K562 (cell line): ENCODE data around the gene FAM111B. TPM values are rescaled to one million over a fixed set of nuclear protein-coding genes. Genes with fewer than 3 reads are reported as not detected.

ENCODE experiments used
- DEAF1 ChIP-seq: fragments of 450-650 bp; formaldehyde crosslinking; IDR thresholded peaks from 2 replicates; pipeline ENCODE4 v1.4.0; 2020; ENCODE audit warnings: mild to moderate bottlenecking, moderate library complexity
- DIDO1 ChIP-seq: fragments of 450-650 bp; IDR thresholded peaks from 2 replicates; pipeline ENCODE4 v1.6.1; 2016; ENCODE audit warnings: low read depth, missing biosample characterization, missing genetic modification characterization
- EHMT2 ChIP-seq: fragments of 450-650 bp; IDR thresholded peaks from 2 replicates; pipeline ENCODE4 v1.6.1; 2018; ENCODE audit warnings: antibody characterized with exemption
- FOXJ3 ChIP-seq: sonication (generic); formaldehyde crosslinking; IDR thresholded peaks from 2 replicates; pipeline ENCODE4 v1.4.0; 2020; ENCODE audit warnings: mild to moderate bottlenecking, missing genetic modification reagents
- IFI16 ChIP-seq: fragments of 250-450 bp; sonication (Bioruptor Pico); IDR thresholded peaks from 2 replicates; pipeline ENCODE4 v2.1.2; 2022; ENCODE audit warnings: mild to moderate bottlenecking, inconsistent platforms
- LCOR ChIP-seq: sonication (generic); formaldehyde crosslinking; IDR thresholded peaks from 2 replicates; pipeline ENCODE4 v1.8.0; 2022; ENCODE audit warnings: mild to moderate bottlenecking, missing genetic modification reagents
- PBX2 ChIP-seq, 2 experiments: IDR thresholded peaks in 1 of 2; conservative IDR thresholded peaks in 1 of 2; 2 replicates each; pipeline ENCODE4 v1.6.1; 2016; ENCODE audit warnings: low read depth in 2 of 2, mild to moderate bottlenecking in 1 of 2, missing compliant biosample characterization in 1 of 2, missing genetic modification characterization in 1 of 2, moderate library complexity in 1 of 2
- PKNOX1 ChIP-seq: fragments of 450-650 bp; IDR thresholded peaks from 2 replicates; pipeline ENCODE4 v1.6.1; 2016
- REST ChIP-seq, 2 experiments: fragments of 450-650 bp; formaldehyde crosslinking in 1 of 2; IDR thresholded peaks; 2 replicates each; pipeline versions ENCODE4 v1.4.0 to v1.6.1; 2014 to 2020; ENCODE audit warnings: mild to moderate bottlenecking in 2 of 2, borderline replicate concordance in 1 of 2, low read depth in 1 of 2
- SMC3 ChIP-seq: conservative IDR thresholded peaks from 2 replicates; pipeline ENCODE4 v1.6.1; 2011; ENCODE audit warnings: low read depth, low read length, improper control_type of control experiment; ENCODE audit not compliant: insufficient read depth
- SRSF3 ChIP-seq: fragments of 200-400 bp; formaldehyde crosslinking; IDR thresholded peaks from 2 replicates; pipeline ENCODE4 v1.6.1; 2016; ENCODE audit warnings: mild to moderate bottlenecking, low read length, moderate library complexity; ENCODE audit not compliant: insufficient read depth
- TGIF2 ChIP-seq: sonication (generic); formaldehyde crosslinking; IDR thresholded peaks from 2 replicates; pipeline ENCODE4 v1.8.1; 2022; ENCODE audit warnings: mild to moderate bottlenecking, missing genetic modification reagents, moderate library complexity
- polyA plus RNA-seq, 8 experiments: library from polyadenylated mRNA; depleted of rRNA in 4 of 8; stranded (reverse) in 5 of 8; unstranded in 3 of 8; fragments of >200 nt; fragmentation: Nextera tagmentation in 2 of 8; fragmentation: Illumina TruSeq in 1 of 8; extraction: Ambion mirVana in 2 of 8; extraction: Trizol in 1 of 8; gene quantifications; 2 replicates each; pipeline versions ENCODE4 v1.2.1 to v1.2.3, GENCODE V29; 2011 to 2014; ENCODE audit warnings: inconsistent platforms in 1 of 8, missing spikeins in 1 of 8
- total RNA-seq, 7 experiments: library from RNA; depleted of rRNA in 6 of 7; stranded (reverse); fragments of >200 nt in 6 of 7; fragmentation: Illumina TruSeq in 2 of 7; extraction: Trizol in 2 of 7; gene quantifications; 2 replicates each; pipeline versions ENCODE4 v1.2.1 to v1.2.3, GENCODE V29; 2011 to 2021; ENCODE audit warnings: low replicate concordance in 1 of 7

Gene FAM111B
- total and polyA plus RNA-seq, 9 of the 15 experiments (the other 6 are each of a cell fraction or from before 2014, with no cell fraction given) = 0.01 to 0.33 (median 0.06) TPM; not detected in 5

GRCh38 chr11:59158206-59159068 lies 51.4 kb downstream of the FAM111B start (continued):
- TF ChIP-seq REST (IDR thresholded peaks at IDR 0.05; ENCODE audit: borderline replicate concordance) (peak; percentile 40; the same call in 1 of the 2 replicates), REST (CRISPR knock-in tag; IDR thresholded peaks at IDR 0.05; ENCODE audit: low read depth) (no peak), DIDO1 (tag) (no peak), SMC3 (peak; percentile 59), SRSF3 (no peak), PKNOX1 (peak; percentile 92), FOXJ3 (CRISPR knock-in tag) (no peak), IFI16 (CRISPR knock-in tag) (no peak), DEAF1 (CRISPR knock-in tag) (peak; percentile 82), TGIF2 (CRISPR knock-in tag) (no peak), LCOR (CRISPR knock-in tag) (0 out of 2 replicates have a peak, but pooled peaks have one; percentile 44), EHMT2 (no peak), PBX2 (CRISPR knock-in tag; IDR thresholded peaks at IDR 0.05; ENCODE audit: low read depth) (no peak), PBX2 (tag; conservative IDR thresholded peaks at IDR 0.05; ENCODE audit: low read depth) (peak; percentile 84)
